DOHH2 (cell line): Measurements from ENCODE around the gene IPO11.

Experiments used
- H3F3A ChIP-seq: fragments of 200-600 bp; sonication (generic), shearing (Covaris generic); 2 replicates; pipeline ENCODE4 v1.6.0; 2016; ENCODE audit warnings: antibody characterized with exemption, mild to moderate bottlenecking; ENCODE audit not compliant: control insufficient read depth, insufficient read depth
- H3K27ac ChIP-seq: fragments of 200-600 bp; sonication (generic); 2 replicates; pipeline ENCODE4 v1.5.1; 2014; ENCODE audit warnings: low read depth, mild to moderate bottlenecking, low read length, moderate library complexity
- H3K27me3 ChIP-seq: fragments of 200-600 bp; sonication (generic); 2 replicates; pipeline ENCODE4 v1.6.1; 2014; ENCODE audit warnings: mild to moderate bottlenecking, low read length, mixed read lengths; ENCODE audit not compliant: control insufficient read depth
- H3K36me3 ChIP-seq: fragments of 200-600 bp; sonication (generic); 2 replicates; pipeline ENCODE4 v1.6.1; 2014; ENCODE audit warnings: mild to moderate bottlenecking, low read length, moderate library complexity, mixed read lengths; ENCODE audit not compliant: control insufficient read depth
- H3K4me1 ChIP-seq: fragments of 200-600 bp; sonication (generic); 2 replicates; pipeline ENCODE4 v1.6.1; 2014; ENCODE audit warnings: mild to moderate bottlenecking, low read length, mixed read lengths; ENCODE audit not compliant: control insufficient read depth
- H3K4me2 ChIP-seq: fragments of 200-600 bp; sonication (generic); 2 replicates; pipeline ENCODE4 v1.6.0; 2014; ENCODE audit warnings: mild to moderate bottlenecking, low read length, moderate library complexity
- H3K4me3 ChIP-seq: fragments of 200-600 bp; sonication (generic); 2 replicates; pipeline ENCODE4 v1.5.1; 2014; ENCODE audit warnings: mild to moderate bottlenecking, low read length, mixed read lengths
- H3K79me2 ChIP-seq: fragments of 200-600 bp; sonication (generic); 2 replicates; pipeline ENCODE4 v1.6.1; 2014; ENCODE audit warnings: mild to moderate bottlenecking, low read length, mixed read lengths; ENCODE audit not compliant: control insufficient read depth
- H3K9me2 ChIP-seq: fragments of 200-600 bp; sonication (generic); replicated peaks from 2 replicates; pipeline ENCODE4 v1.6.1; 2014; ENCODE audit warnings: mild to moderate bottlenecking, low read length, mixed read lengths; ENCODE audit not compliant: control insufficient read depth
- H3K9me3 ChIP-seq: fragments of 200-600 bp; sonication (generic); 2 replicates; pipeline ENCODE4 v1.6.1; 2014; ENCODE audit warnings: antibody characterized with exemption, low read length, mixed read lengths; ENCODE audit not compliant: control insufficient read depth, insufficient read depth
- H4K20me1 ChIP-seq: fragments of 200-600 bp; sonication (generic); 2 replicates; pipeline ENCODE4 v1.6.0; 2014; ENCODE audit warnings: low read depth, mild to moderate bottlenecking, antibody characterized with exemption, low read length, moderate library complexity; ENCODE audit not compliant: control insufficient read depth, insufficient read depth
- CTCF ChIP-seq: fragments of 200-600 bp; sonication (generic); IDR thresholded peaks from one replicate; pipeline ENCODE4 v1.5.1; 2014; ENCODE audit warnings: antibody characterized with exemption, mild to moderate bottlenecking, low read depth, low read length; ENCODE audit not compliant: poor library complexity, severe bottlenecking
- EZH2phosphoT487 ChIP-seq: fragments of 200-600 bp; sonication (generic); IDR thresholded peaks from 2 replicates; pipeline ENCODE4 v1.6.1; 2017; ENCODE audit warnings: borderline replicate concordance, mild to moderate bottlenecking, antibody characterized with exemption, low read length, moderate library complexity, mixed read lengths

IPO11 gene

GRCh38 chr5:62631909-62632580, 219.5 kb downstream of the IPO11 start:
- Histone ChIP-seq H3K9me3 (no peaks in the 10 kb centered on the region), H3K9me2 (no peaks in the 10 kb centered on the region), H3F3A (no peaks in the 10 kb centered on the region), H3K27ac (no peak overlapping the region), H3K4me3 (no peak overlapping the region), H3K79me2 (no peaks in the 10 kb centered on the region), H3K4me2 (no peak overlapping the region), H3K36me3 (peaks cover 3% of the 10 kb centered on the region), H4K20me1 (no peaks in the 10 kb centered on the region), H3K27me3 (no peaks in the 10 kb centered on the region), H3K4me1 (no peaks in the 10 kb centered on the region)
- no peak for TF ChIP-seq CTCF
- no peak for TF ChIP-seq EZH2phosphoT487

GRCh38 chr5:62633243-62633642, 220.7 kb downstream of the IPO11 start:
- no peaks in the 10 kb centered on the region for H3K27me3 ChIP-seq
- no peak for TF ChIP-seq CTCF
- no peak for TF ChIP-seq EZH2phosphoT487
- H3K4me3 ChIP-seq, result no peak overlapping the region
- no peaks in the 10 kb centered on the region for H4K20me1 ChIP-seq
- H3K4me2 ChIP-seq, result no peak overlapping the region
- no peaks in the 10 kb centered on the region for H3K79me2 ChIP-seq
- H3F3A ChIP-seq, result no peaks in the 10 kb centered on the region
- H3K36me3 ChIP-seq, result no peaks in the 10 kb centered on the region; the same call in none of the 2 replicates
- H3K9me3 ChIP-seq, result no peaks in the 10 kb centered on the region
- no peaks in the 10 kb centered on the region for H3K9me2 ChIP-seq
- no peaks in the 10 kb centered on the region for H3K4me1 ChIP-seq
- H3K27ac ChIP-seq, result no peak overlapping the region

- Histone ChIP-seq H3K4me3 (no peak overlapping the region), H3K4me2 (no peak overlapping the region), H3K9me2 (no peaks in the 10 kb centered on the region), H3K4me1 (peaks cover 8% of the 10 kb centered on the region), H3K27me3 (no peaks in the 10 kb centered on the region), H3K27ac (no peak overlapping the region), H3K79me2 (no peaks in the 10 kb centered on the region), H3K36me3 (no peaks in the 10 kb centered on the region), H4K20me1 (no peaks in the 10 kb centered on the region), H3F3A (no peaks in the 10 kb centered on the region), H3K9me3 (no peaks in the 10 kb centered on the region)
- no peak for TF ChIP-seq EZH2phosphoT487
- no peak for TF ChIP-seq CTCF
Measured at GRCh38 chr5:62640446-62640845, 227.9 kb downstream of the IPO11 start.
